ENCODE measurements around the gene TMEM273.

The TMEM273 gene

DNA sequence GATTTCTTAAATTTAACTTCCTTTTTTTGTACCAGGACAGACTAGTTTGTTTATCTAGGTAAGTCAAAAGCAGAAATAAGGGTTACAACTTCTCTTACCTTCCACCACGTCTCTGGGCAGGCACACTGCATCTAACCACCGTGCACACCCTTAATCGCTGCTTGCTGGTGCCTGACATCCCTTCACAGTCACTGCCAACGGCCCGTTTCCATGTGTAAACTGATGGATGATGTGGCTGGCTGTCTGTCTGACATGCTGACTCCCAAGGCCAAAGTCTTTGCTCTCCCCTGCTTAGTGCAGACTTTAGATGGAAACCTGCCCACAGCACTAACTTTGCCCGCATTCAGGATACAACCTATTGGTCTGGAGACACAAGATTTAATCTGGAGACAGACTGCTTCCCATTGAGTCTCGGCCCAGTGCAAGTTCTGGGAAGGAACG lies 1.1 kb downstream of the TMEM273 start:
- Mint-ChIP-seq H3K9me3 (ENCODE audit: low read depth) (no peaks in the 10 kb centered on the region), H3K27ac (peak overlapping the region; percentile 34), H3K27me3 (peaks cover 5% of the 10 kb centered on the region), H3K4me3 (peak overlapping the region; percentile 62), H3K36me3 (no peaks in the 10 kb centered on the region), H3K4me1 (ENCODE audit: low read depth) (peaks cover 17% of the 10 kb centered on the region)

DNA sequence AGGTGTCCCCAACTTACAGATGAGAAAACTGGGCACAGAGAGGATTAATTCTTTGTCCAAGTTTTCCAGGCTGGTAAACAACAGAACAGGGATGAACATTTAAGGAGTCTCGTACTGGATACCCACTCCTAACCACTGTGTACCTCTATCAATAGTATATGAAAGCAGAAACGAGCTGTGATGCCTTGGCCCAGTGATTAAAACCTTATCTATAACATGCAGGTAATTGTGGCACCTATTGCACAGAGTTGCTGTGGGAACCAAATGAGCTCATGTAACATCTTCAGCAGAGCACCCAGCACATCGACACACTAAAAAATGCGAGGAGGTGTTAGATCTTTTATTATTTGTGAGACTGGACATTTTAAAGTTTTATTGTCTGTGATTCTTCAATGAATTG lies 1.6 kb downstream of the TMEM273 start:
- Mint-ChIP-seq H3K36me3 (no peaks in the 10 kb centered on the region), H3K9me3 (ENCODE audit: low read depth) (no peaks in the 10 kb centered on the region), H3K27ac (no peak overlapping the region), H3K27me3 (peaks cover 5% of the 10 kb centered on the region), H3K4me1 (ENCODE audit: low read depth) (peaks cover 21% of the 10 kb centered on the region), H3K4me3 (peak overlapping the region; percentile 62)

DNA sequence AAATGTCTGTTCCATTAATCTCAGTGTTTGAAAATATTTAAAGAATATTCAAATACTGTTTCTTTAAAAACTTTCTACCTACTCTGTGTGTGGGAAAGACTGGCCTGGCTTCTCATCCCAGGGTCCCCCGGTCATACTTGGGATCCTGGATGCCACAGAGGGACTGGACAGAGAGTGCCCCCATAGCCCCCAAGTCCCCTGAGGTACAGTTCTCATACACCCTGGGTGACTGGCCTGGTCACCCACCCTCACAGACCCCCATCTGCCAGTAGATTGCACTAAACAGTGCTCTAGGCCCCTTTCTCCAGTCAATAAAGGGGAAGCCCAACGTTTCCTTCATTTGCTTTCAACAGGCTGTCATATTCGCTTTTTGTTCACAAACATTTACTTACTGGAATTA lies 3.0 kb downstream of the TMEM273 start:
- Mint-ChIP-seq H3K27ac (peak overlapping the region; percentile 17), H3K27me3 (peaks cover 5% of the 10 kb centered on the region), H3K4me1 (ENCODE audit: low read depth) (peaks cover 27% of the 10 kb centered on the region), H3K4me3 (no peak overlapping the region), H3K9me3 (ENCODE audit: low read depth) (no peaks in the 10 kb centered on the region), H3K36me3 (no peaks in the 10 kb centered on the region)

DNA sequence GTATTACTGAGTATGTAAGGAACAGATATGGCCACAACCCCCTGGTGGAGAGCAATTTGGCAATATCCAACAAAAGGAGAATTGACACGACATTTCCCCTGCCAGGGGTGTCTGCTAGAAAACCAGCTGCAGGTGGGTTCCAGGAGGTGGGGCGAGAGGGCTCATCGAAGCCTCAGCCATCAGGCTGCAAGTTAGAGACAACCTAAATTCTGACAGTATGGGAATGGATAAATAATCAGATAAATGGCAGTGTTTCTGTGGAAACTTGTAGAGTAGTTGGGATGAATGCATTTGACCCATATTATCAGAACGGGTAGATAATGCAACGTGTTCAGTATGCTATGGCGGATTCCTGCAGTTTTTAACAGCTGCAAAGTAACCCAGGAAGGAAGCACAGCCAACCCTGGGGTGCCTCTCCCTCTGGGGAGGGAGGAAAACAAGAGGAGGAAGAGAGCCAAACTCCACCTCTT lies 3.5 kb downstream of the TMEM273 start:
- Mint-ChIP-seq H3K36me3 (no peaks in the 10 kb centered on the region), H3K4me1 (ENCODE audit: low read depth) (peaks cover 28% of the 10 kb centered on the region), H3K4me3 (peak overlapping the region; percentile 31), H3K27ac (peak overlapping the region; percentile 4), H3K27me3 (peaks cover 1% of the 10 kb centered on the region), H3K9me3 (ENCODE audit: low read depth) (no peaks in the 10 kb centered on the region)

DNA sequence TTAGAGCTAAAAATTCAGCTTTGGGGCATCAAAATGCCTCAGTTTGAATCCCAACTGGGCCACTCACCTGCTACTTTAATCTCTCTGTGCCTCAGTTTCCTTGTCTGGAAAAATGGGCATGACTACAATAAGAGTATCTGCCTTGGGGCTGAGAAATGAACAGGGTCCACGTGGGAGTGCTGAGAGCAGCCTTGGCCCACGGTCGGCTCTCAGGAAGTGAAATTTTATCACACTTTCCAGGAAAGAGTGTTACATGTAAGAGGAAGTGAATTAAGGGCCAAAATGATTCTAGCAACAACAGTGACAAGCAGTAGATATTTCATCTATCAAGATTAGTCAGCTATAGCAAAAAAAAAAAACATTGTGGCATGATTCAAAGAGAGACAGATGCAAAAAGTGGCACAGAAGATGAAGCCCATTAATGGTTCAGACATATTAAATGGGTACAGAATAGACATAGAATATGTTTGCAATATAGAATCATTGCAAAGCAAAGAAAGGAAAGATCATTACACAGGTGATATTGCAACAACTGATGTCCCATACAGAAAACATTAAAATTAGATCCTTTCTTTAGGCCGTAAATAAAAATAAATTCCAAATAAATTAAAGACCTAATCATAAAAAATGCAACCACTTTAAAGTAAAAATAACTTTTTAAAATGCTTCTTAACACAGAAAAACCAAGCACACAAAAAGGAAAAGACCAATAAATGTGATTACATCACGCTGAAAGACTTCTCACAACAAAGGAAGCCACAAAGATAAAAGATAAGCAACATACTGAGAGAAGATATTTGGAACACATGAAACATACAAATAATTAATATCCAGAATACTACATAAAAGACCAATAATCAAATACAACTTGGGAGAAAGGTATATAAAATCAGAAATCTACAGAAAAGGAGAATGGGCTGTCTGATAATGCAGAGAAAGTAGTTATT lies 4.3 kb downstream of the TMEM273 start:
- peak overlapping the region; percentile 69 for H3K27ac Mint-ChIP-seq
- no peaks in the 10 kb centered on the region for H3K27me3 Mint-ChIP-seq
- H3K4me3 Mint-ChIP-seq, result peak overlapping the region; percentile 58
- H3K4me1 Mint-ChIP-seq (ENCODE audit: low read depth), result peaks cover 28% of the 10 kb centered on the region
- H3K9me3 Mint-ChIP-seq (ENCODE audit: low read depth), result no peaks in the 10 kb centered on the region
- H3K36me3 Mint-ChIP-seq, result no peaks in the 10 kb centered on the region

DNA sequence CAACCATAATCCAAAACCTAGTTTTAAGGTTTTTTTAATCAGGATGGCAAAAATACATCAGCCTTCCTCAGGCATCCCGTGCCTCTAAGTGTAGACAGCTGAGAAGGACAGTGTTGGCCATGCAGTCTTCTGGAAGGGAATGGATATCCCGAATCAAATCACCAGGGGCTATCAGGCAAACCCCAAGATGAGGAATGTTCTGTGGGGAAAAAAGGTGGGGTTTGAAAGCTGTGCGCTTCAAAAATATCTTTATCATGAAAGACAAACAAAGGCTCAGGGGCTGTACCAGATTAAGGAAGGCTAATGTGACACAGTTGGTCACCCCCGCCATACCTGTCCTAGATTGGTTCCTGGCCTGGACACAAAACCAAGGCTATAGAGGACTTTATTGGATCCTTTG lies 5.4 kb downstream of the TMEM273 start:
- Mint-ChIP-seq H3K27me3 (no peaks in the 10 kb centered on the region), H3K4me3 (no peak overlapping the region), H3K4me1 (ENCODE audit: low read depth) (peaks cover 28% of the 10 kb centered on the region), H3K36me3 (no peaks in the 10 kb centered on the region), H3K9me3 (ENCODE audit: low read depth) (no peaks in the 10 kb centered on the region), H3K27ac (no peak overlapping the region)

DNA sequence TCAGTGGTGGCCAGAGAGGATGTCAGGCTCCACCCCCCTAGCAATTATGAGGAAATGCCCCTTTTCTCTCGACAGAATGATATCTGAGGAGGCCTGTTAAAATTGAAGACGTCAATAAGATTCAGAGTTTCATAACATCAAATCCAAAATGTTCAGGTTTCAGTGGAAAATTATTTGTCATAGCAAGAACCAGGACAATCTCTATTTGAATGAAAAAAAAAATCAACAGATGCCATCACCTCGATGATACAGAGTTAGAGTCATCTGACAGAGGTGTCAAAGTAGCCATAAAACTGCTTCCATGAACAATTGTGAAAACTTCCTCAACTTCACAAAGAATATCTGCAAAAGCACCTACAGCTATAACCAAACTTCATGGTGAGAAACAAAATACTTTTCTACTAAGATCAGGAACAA lies 7.7 kb downstream of the TMEM273 start:
- Mint-ChIP-seq H3K9me3 (ENCODE audit: low read depth) (no peaks in the 10 kb centered on the region), H3K36me3 (no peaks in the 10 kb centered on the region), H3K27me3 (no peaks in the 10 kb centered on the region), H3K27ac (peak overlapping the region; percentile 72), H3K4me3 (peak overlapping the region; percentile 21), H3K4me1 (ENCODE audit: low read depth) (peaks cover 33% of the 10 kb centered on the region)

DNA sequence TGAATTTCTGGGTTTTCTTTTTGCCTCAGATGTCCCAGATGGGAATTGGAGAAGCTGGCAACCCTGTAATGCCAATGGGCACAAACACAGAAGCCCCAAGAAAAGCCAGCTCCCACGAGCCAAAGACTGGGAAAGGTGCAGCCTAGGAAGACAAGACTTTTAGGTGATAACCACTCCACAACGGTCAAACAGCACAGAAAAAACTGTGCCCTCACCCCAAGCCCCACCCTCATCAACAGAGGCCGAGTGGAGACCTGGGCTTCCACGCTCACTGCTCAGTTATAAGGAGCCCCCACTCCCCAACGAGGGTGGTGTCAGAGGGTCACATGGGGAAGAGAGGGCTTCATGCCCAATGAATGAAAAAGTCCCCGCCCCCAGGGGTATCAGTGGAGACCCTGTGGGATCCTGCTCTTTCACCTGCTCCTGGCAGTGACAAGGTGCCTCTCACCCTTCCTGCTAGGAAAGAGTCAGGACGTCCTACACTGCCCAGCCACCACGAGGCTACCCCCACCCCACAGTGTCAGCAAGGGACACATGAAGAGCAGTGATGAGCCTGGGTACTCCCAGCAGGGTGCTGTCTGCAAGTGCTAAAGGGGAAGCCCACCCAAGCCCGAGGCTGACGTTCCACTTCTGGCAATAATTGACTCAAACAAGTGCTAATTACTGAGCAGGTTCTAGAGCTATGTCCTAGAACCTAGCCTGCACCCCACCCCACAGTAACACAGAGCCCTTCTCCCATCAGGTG lies 8.3 kb downstream of the TMEM273 start:
- Mint-ChIP-seq H3K4me1 (ENCODE audit: low read depth) (peaks cover 33% of the 10 kb centered on the region), H3K4me3 (peak overlapping the region; percentile 21), H3K9me3 (ENCODE audit: low read depth) (no peaks in the 10 kb centered on the region)

DNA sequence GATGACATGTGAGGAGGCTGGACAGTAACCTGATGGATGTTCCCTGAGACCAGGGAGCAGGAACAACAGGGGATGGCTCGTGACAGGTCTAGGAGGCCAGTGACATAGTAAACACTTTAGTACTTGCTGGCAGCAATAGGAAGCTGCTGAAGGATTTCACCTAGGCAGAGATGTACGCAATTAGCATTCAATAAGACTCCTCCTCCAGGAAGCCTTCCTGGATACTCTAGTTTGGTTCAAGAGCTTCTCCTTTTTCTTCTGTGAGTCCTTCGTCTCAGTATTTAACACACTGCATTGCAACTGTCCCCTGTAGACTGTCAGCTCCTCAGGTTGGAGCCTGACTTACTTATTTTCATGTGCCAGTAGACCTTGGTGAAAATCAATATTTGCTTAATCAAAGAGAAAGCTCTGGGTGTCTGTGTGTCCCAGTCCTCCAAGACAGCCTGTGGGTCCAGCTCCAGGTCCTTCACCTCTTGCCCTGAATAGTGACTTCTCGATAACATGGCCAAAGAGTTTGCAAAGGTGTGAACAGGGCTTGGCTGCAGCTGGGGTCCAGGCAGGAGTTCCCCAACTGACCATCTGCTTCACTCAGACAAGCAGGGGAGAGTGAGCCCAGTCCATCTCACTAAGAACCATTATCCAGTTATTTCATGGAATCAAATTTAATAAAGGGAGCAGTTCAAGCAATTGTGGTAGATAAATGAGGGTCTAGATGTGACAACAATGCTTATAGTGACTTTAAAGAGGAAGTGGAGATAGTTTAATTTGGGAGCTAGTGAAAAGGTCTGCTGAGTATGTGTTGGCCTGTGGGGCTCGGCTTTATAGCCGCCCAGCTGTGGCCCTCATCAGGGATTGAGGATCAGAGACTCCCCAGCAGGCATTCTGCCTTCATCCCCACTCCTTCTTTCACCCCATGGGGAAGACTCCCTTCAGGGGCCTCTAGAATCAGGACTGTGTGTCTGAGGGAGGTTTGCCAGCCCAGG lies 9.4 kb downstream of the TMEM273 start:
- Mint-ChIP-seq H3K36me3 (no peaks in the 10 kb centered on the region), H3K27me3 (no peaks in the 10 kb centered on the region), H3K4me3 (no peak overlapping the region), H3K27ac (no peak overlapping the region), H3K4me1 (ENCODE audit: low read depth) (peaks cover 22% of the 10 kb centered on the region), H3K9me3 (ENCODE audit: low read depth) (no peaks in the 10 kb centered on the region)

More for the DNA sequence above, 8.3 kb downstream of the TMEM273 start:
- H3K27me3 Mint-ChIP-seq, result no peaks in the 10 kb centered on the region
- peak overlapping the region; percentile 72 for H3K27ac Mint-ChIP-seq
- H3K36me3 Mint-ChIP-seq, result no peaks in the 10 kb centered on the region

DNA sequence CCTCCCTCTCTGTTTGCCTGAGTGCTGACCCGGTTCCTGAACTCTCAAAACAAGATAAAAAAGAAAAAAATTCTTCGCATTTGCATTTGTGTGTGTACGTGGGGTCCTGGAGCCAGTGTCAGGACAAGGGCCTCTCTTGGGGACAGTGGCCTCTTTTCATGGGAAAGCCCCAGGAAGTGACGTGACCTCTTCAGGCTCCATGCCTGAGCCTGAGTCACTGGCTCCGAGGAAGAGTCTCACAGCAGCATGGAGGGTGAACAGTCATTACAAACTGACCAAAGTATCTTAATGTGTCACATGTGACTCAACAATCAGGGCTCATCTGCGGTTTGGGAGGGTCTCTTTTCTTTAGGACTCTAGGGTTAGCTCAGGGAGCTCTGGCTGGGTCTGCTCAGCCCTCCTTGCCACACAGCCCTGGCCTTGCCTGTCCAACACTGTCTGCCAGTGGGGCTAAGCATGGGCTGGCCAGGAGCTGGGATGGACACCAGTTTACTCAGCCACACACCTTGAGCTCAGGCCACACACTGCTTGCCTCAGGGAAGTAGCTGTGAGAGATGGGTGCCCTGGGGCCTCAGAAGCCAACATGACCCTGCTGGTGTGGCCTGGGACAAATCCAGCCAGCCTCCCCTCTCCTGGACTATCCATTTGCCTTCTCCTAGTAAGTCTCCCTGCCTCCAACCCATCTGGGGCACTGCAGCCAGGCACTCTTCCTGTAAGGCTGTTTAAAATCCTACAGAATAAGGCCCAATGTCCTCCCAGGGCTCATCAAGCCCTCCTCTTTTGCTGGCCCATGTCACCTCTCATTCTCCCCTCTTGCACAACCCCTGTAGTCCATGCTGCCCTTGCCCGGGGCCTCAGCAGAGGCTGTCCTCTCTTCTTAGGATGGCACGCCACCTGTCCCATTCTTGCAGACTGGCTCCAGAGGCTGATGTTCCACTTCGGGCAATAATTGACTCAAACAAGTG lies 10.5 kb downstream of the TMEM273 start:
- Mint-ChIP-seq H3K36me3 (no peaks in the 10 kb centered on the region), H3K27ac (peak overlapping the region; percentile 88), H3K27me3 (no peaks in the 10 kb centered on the region), H3K9me3 (ENCODE audit: low read depth) (no peaks in the 10 kb centered on the region), H3K4me3 (peak overlapping the region; percentile 72), H3K4me1 (ENCODE audit: low read depth) (peaks cover 16% of the 10 kb centered on the region)

DNA sequence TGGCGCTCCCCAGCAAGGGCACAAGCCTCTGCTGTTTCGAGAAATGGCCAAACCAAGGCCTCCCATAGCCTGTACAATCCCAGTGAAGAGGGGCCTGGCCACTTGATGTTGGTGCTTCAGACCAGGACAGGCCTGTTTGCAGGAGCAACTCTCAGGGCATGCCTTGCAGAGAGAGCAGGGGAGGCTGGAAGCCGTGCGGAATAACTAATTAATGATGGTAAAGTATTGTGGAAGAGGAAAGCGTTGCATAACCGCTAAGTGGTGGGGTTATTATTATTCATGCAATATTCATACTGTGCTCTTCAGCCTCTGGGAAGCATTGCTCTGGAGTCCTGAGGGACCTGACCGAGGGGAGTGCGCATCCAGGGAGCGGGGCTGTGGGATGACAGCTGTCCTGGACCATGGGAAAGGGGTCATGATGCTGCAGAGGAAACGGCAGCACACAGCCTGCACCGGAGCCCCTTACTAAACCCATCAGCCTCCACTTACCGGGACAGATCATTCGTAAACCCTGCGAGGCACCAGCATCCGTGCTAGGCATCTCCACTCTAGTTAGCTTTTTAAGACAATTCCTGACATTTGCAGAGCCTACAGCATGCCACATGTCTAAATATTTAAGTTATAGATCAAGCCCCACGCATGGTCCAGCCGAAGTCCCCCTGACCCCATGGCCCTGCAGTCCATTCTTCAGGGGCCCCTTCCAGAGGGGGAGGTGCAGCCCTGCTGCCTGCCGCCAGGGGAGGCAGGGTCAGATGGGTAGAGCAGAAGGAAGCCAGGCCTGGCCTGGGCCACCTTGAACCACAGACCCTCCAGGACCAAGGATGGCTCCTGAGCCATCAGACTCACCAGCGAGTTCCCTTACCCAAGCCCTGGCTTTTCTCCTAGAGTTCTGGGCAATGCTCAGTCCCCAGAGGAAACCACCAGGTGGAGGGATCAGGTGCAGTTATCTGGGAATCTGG lies 11.6 kb downstream of the TMEM273 start:
- Mint-ChIP-seq H3K4me3 (no peak overlapping the region), H3K4me1 (ENCODE audit: low read depth) (peaks cover 12% of the 10 kb centered on the region), H3K36me3 (no peaks in the 10 kb centered on the region), H3K9me3 (ENCODE audit: low read depth) (no peaks in the 10 kb centered on the region), H3K27ac (peak overlapping the region; percentile 88), H3K27me3 (no peaks in the 10 kb centered on the region)

DNA sequence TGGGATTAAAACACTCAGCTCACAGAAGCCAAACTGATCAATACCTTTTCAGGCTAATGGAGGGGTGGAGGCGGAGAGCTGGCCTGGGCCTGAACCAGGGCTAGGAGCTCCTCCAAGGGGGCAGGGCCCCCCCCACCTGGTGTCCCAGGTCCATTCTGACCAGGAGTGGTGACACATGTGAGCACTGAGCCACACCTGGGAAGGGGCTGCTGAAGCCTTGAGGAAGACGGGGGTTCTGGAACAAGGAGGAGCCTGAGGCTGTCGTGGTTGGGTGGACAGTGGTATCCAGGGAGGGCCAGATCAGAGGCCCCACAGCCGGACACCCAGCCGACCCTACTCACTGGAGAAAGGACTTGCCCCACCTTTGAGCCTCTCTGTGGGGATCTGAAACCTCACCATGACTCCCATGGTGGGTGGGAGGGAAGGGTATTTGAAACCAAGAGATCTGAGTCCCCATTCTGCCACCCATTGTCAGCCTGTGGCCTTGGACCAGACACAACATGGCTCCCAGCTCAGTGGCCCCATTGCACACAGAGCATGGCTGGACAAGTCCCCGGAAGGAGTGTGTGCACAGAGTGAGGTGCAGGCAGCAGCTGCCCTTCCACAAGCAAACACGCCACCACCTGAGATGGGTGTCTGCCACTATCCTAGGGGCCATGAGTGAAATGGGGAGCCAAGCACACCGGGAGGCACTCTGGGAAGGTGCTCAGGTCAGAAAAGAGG lies 12.4 kb downstream of the TMEM273 start:
- no peaks in the 10 kb centered on the region for H3K9me3 Mint-ChIP-seq (ENCODE audit: low read depth)
- H3K4me3 Mint-ChIP-seq, result no peak overlapping the region
- no peaks in the 10 kb centered on the region for H3K36me3 Mint-ChIP-seq
- H3K27me3 Mint-ChIP-seq, result no peaks in the 10 kb centered on the region
- peaks cover 11% of the 10 kb centered on the region for H3K4me1 Mint-ChIP-seq (ENCODE audit: low read depth)
- H3K27ac Mint-ChIP-seq, result no peak overlapping the region

All from activated naive CD8-positive, alpha-beta T cell (primary cell).